HG02938 (cell line): ENCODE measurements around the gene PLD6.

Experiments used
- ATAC-seq: cut with Tn5 transposase; IDR thresholded peaks from one replicate; pipeline ENCODE4 v1.9.1; 2021; ENCODE audit warnings: mild to moderate bottlenecking, moderate library complexity; ENCODE audit not compliant: unreplicated experiment

PLD6 gene

GRCh38 chr17:17227608-17228520 is 21.7 kb upstream of the PLD6 start:
- ATAC-seq: no peak

GRCh38 chr17:17226451-17227265 is 20.5 kb upstream of the PLD6 start:
- no peak for ATAC-seq

GRCh38 chr17:17225901-17226300 is 19.8 kb upstream of the PLD6 start:
- ATAC-seq: no peak

DNA sequence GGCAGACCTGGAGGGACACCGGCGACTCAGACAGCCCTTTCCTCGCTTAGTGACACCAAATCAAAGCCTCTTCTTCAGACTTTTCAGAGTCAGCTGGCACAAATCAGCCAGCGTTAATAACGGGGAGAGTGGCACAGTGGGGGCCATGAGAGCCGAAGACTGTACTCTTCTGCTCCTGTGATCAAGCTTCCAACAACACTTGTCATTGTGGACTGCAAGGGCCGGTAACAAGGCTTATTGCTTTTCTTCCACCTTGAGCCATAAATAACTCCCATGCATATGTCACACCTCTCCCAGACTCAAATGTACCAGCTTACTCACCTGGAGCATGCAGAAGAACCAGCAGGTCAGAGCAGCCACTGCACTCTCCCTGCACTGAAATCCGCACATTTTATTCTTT is 18.0 kb upstream of the PLD6 start:
- ATAC-seq: no peak

DNA sequence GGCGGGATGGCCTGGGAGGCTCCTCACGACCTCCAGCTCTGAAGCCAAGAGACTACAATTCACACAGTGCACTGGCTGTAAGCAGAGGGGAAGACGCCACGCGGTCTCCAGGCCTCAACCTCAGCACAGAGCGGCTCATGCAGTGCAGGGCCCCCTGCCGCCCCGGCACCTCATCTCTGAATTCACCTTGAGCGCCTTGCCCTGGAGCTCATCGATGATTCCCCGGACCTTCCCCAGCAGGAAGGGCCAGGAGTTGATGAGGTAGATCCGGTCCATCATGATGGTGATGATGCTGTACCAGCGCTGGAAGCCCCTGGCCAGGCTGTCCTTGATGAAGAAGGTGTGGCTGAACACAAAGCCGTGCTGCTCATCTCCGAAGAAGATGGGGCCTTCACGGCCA is 17.6 kb upstream of the PLD6 start:
- no peak for ATAC-seq

DNA sequence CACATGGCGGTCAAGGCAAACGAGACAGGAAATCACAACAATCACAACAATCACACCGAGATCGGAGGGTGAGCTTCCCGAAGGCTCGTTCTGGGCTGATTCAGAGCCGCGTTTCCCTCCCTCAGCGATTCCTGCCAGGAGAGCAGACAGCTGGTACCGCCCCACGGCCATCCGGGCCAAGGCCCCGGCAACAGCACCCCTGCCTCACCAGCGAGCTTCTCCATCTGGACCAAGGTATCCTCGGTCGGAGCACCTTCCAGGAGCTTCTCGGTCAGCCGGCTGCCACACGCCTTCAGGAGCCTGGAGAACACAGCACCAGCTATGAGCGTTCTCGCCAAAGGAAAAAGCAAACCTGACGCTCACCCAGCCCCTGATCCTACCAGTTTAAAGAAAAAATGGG is 15.2 kb upstream of the PLD6 start:
- no peak for ATAC-seq

GRCh38 chr17:17220529-17220928 is 14.4 kb upstream of the PLD6 start:
- ATAC-seq: no peak

GRCh38 chr17:17217995-17218394 is 11.9 kb upstream of the PLD6 start:
- no peak for ATAC-seq

- ATAC-seq: no peak
Observed at GRCh38 chr17:17216776-17217175, 10.6 kb upstream of the PLD6 start.

GRCh38 chr17:17216236-17216635 is 10.1 kb upstream of the PLD6 start:
- ATAC-seq: no peak

DNA sequence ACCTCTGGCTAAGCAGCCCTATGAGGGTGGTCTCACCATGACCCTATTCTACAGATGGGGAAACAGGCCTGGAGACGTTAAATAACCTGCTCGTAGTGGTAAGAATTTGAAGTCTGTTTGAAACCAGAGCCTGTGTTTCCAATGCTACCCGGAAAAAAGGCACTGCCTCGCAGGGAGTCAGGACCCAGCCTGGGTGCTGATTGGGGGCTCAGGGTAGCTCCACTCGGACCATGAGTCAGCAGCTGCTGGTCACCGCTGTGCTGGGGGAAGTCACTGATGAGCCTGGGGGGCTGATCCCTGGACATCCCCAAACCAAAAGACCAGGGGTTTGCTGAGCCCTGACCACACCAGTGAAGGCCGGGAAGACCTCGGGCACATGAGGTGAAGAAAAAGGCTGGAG is 9.4 kb upstream of the PLD6 start:
- ATAC-seq: no peak

GRCh38 chr17:17214646-17215436 is 8.7 kb upstream of the PLD6 start:
- ATAC-seq: no peak

DNA sequence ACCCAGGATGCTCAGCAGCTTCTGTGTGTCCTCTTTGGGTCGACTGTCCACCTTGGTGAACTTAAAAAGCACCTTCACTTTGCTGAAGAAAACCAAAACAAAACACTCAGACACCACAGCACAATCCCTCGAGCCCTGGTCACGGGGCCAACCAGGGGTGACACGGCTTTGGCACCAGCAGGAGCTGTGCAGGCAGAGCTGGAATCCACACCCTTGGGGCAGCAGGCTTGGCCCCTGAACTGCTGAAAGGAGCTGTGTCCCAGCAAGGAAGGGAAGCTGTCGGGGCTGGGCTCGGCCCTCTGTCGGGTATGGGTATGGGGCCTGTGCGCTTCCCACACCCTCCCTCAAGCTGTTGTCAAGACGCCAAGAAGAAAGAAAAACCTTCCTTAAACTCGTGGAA is 7.6 kb upstream of the PLD6 start:
- no peak for ATAC-seq

- ATAC-seq: no peak
Observed at GRCh38 chr17:17207998-17208397, 1.9 kb upstream of the PLD6 start.

DNA sequence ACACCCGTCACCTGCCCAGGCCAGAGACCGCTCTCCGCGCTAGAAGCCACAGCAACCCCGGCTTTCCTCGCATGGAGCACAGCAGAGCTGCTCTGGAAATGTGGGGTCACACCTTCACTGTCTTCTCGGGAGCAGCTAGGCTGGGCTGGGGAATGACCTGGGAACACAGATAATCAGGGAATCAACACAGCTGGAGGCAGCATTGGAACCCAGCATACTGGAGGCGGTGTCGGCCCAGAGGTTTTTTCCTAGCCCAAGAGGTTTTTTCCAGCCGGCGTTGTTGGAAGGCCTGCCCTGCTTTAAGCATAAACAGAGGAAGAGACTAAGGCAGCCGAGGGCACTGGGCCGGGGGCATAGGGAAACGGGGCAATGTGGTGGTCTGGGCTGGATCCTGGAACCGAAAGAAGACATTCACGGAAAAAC is 791 bp upstream of the PLD6 start:
- no peak for ATAC-seq

DNA sequence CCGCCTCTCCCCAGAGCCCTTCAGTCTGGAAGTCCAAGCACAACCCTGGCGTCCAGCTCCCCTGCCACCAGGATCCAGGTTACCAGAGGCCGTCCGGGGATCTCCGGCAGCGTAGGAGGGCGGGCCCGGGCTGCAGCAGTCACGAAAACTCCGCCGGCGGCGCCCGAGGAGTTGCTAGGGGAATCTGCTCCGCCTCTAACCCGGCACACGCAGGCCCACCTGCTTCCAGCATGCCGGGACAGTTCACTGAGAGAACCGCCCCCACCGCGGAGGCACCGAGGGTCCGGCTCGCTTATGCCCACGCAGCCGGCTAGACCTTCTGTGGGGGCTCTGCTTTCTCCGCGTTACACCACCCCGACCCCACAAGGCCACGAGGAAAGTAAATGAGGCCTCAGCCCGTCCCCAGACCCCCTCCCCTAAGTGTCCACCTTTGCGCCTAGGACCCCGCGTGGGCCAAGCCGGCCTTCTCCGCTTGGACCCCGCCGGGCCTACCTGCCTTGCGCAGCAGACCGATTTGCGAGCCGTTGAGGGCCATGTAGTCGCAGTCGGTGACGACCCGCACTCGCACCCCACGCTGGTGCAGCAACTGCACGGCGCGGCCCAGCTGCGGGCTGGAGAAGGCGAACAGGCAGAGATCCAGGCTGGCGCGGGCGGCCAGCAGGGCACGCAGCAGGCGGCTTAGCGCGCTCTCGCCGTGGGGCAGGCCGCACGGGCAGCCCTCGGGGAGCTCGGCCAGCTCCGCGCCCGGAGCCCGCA is 587 bp downstream of the PLD6 start:
- peak; percentile 44 for ATAC-seq

GRCh38 chr17:17204635-17205231 is 1.4 kb downstream of the PLD6 start:
- no peak for ATAC-seq

GRCh38 chr17:17204041-17204591 is 2.0 kb downstream of the PLD6 start:
- no peak for ATAC-seq

DNA sequence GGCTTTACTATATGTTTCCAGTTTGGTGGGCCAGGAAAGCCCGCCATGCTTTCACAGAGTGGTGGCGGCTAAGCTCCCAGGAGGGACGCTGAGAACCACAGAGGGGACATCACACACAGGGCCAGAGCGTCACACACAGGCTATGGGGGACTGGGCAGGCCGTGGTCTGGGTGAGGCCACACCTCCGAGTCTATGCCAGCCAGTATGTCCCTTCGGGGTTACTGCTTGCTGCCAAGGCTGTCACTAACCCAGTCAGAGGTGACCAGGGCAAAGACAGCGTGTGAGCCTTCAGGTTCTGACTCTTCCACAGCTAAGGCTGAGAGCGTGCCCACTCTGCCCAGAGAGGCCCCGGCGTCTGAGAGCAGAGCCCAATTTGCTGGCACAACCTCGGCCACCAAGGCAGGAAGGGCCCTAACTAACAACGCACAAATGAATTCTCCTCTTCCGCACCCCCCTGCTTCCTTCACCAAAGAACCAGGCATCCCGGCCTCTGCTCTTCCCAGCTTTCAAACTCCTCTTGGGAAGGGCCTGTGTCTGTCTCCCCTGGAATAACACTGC is 2.9 kb downstream of the PLD6 start:
- no peak for ATAC-seq
